ENCODE measurements around the gene JMJD1C.
"Not testable (repeated sequence)": the region's sequence is repeated elsewhere in the genome, so short reads cannot be mapped to it uniquely, and the experiment has no call there.

The JMJD1C gene

DNA sequence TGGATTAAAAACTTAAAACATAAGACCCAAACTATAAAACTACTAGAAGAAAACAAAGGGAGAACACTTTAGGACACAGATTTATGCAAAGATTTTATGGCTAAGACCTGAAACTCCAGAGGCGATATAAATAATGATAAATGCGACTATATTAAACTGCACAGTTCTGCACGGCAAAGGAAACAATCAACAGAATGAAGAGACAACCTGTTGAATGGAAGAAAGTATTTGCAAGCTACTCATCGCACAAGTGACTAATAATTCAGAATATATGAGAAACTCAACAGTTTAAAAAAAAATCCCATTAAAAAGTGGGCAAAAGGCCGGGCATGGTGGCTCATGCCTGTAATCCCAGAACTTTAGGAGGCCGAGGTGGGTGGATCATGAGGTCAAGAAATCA is 73.6 kb downstream of the JMJD1C start:
- FAIRE-seq: no peak

GRCh38 chr10:63391812-63392211 is 74.0 kb downstream of the JMJD1C start:
- FAIRE-seq: no peak

- no peak for FAIRE-seq
Observed at GRCh38 chr10:63390521-63390920, 75.3 kb downstream of the JMJD1C start.

- no peak for FAIRE-seq
Observed at GRCh38 chr10:63388421-63389031, 77.3 kb downstream of the JMJD1C start.

GRCh38 chr10:63385254-63385653 is 80.5 kb downstream of the JMJD1C start:
- FAIRE-seq: no peak

DNA sequence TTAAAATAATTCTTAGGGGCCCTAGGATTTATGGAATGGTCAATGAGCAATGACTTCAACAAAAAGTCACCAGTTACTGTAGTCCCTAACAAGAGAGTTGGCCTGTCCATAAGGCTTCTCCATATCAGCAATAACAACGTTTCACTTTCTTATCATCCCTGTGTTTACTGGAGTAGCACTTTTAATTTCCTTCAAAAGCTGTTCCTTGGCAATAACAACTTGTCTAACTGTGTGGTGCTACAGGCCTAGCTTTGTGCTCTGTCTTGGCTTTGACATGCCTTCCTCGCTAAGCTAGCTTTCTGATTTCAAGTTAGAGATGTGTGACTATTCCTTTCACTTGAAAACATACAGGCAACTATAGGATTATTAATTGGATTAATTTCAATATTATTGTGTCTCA is 81.1 kb downstream of the JMJD1C start:
- FAIRE-seq: no peak

DNA sequence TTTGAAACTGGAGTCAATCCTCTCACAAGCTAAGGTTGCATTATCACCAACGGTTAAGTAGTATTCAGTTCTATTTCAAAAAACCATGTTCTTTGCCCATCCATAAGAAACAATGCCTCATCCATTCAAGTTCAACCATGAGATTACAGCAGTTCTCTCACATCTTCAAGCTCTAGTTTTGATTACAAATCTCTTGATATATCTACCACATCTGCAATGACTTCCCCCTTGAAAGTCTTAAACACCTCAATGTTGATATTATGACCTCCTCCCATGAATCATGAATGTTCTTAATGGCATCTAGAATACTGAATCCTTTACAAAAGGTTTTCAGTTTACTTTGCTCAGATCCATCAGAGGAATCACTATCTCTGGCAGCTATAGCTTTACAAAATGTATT is 81.8 kb downstream of the JMJD1C start:
- no peak for FAIRE-seq

GRCh38 chr10:63383141-63383540 is 82.6 kb downstream of the JMJD1C start:
- no peak for FAIRE-seq

- no peak for FAIRE-seq
Observed at GRCh38 chr10:63382066-63382465, 83.7 kb downstream of the JMJD1C start.

DNA sequence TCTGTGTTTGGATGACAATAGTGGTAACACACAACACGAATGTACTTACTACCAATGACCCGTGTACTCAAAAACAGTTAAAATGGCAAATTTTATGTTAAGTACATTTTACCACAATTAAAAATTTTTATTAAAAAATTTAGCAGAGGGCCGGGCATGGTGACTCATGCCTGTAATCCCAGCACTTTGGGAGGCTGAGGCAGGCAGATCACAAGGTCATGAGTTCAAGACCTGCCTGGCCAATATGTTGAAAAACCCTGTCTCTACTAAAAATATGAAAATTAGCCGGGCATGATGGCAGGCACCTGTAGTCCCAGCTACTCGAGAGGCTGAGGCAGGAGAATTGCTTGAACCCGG is 88.5 kb downstream of the JMJD1C start:
- FAIRE-seq: not testable (repeated sequence)

DNA sequence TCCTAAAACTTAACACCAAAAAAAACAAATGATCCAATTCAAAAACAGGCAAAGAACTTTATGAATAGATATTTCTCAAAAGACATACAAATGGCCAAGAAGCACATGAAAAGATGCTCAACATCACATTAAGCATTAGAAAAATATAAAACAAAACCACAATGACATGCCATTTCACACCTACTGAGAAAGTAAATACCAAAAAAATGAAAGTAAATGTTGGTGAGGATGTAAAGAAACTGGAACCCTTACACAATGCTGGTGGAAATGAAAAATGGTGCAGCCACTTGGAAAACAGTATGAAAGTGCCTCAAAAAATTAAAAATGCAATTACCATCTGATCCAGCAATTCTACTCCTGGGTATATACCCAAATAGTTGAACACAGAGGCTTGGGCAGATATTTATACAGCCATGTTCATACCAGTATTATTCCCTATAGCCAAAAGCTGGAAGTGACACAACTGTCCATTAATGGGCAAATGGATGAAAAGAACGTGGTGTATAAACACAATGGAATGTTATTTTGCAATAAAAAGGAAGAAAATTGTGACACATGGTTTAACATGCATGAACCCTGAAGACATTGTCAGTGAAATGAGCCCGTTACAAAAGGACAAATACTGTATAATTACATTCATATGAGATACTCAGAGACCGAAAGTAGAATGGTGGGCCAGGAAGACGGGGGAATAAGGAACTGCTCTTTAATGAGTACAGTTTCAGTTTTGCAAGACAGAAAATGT is 89.0 kb downstream of the JMJD1C start:
- no peak for FAIRE-seq

DNA sequence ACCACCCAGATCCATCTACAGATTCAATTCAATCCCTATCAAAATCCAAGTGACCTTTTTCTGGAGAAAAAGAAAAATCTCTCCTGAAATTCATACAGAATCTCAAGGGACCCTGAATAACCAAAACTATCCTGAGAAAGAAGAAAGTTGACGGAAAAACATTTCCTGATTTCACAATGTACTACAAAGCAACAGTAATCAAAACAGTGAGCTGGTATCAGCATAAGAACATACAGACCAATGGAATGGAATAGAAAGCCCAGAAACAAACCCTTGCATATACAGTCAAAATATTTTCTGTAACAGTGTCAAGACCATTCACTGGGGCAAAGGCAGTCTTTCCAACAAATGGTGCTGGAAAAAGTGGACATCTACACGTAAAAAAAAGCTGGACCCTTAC is 89.9 kb downstream of the JMJD1C start:
- no peak for FAIRE-seq

DNA sequence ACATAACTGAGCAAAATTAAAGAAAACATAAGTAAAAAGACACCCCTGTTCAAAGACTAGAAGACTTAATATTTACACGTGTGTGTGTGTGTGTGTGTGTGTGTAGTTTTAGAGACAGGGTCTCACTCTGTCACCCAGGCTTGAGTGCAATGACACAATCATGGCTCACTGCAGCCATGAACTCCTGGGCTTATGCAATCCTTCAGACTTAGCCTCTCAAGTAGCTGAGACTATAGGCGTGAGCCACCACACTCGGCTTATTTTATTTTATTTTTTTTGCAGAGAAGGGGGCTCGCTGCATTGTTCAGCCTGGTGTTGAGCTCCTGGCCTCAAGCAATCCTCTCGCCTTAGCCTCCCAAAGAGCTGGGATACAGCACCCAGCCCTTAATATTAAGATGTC is 90.3 kb downstream of the JMJD1C start:
- FAIRE-seq: no peak

GRCh38 chr10:63374991-63375390 is 90.8 kb downstream of the JMJD1C start:
- FAIRE-seq: no peak

- no peak for FAIRE-seq
Observed at GRCh38 chr10:63373176-63373575, 92.6 kb downstream of the JMJD1C start.

DNA sequence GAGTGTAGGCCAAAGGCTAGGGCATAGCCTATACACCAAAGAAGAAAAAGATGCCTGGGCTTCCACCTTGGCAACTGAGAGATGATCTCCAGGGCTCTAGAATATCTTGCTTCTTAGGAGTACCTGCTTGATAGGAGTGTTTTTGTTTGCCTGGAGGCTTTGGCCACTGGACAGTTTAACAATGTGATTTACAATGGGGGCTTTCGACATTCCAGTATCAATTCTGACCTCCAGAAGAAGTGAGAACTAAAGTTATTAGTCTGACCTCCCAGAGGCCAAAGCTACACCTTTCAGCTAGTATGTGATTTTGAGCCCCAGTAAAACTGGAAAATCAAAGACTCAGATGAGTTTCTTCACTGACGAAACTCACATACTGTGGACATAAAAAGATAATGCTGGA is 96.1 kb downstream of the JMJD1C start:
- FAIRE-seq: no peak

DNA sequence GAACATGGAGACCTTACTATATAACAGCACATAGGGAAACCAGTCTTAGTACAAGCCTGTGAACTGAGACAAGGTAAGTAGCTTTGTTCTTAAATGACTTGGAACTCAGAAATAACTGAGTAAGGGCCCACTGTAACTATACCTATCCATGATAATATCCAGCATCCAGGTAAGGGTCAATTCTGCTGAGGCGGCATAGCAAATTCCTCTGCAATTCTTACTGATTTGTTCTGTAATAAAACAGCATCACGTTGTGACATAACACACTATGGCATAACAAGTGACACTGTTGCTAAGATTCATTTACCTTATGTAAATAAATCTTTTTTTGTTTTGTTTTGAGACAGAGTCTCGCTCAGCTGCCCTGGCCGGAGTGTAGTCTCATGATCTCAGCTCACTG is 97.4 kb downstream of the JMJD1C start:
- no peak for FAIRE-seq

GRCh38 chr10:63366933-63367332 is 98.8 kb downstream of the JMJD1C start:
- FAIRE-seq: no peak

DNA sequence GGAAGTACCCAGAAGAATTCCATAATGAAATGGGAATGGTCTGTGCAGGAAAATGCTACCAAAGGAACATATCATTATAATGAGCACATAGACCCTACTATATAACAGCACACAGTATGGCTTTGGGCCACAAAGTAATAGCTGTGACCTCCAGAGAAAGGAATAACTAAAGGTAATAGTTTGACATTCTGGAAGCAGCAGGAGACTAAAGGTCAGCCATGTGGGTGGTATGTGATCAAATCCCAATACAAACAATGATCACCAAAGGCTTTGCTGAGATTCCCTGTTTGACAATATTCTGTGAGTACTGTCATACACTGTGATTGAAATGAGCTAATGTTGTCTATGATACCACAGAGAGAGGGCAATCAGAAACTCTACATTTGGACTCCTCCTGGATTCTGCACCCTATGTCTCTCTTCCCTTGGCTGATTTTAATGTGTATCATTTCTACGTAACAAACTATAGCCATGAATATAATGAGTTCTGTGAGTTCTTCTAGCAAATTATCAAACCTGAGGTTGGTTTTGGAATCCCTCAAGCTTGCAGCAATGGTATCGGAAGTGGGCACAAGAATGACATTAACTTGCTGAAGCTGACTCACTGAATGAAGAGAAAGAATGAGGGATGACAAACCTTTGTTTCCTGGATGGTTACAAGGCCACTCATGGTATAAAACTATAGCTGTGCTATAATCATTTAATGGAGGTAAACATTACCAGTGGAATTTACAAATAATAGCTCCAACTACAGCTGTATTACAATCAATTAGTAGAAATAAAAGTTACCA is 99.6 kb downstream of the JMJD1C start:
- FAIRE-seq: no peak

- FAIRE-seq: no peak
Observed at GRCh38 chr10:63364918-63365317, 100.9 kb downstream of the JMJD1C start.

DNA sequence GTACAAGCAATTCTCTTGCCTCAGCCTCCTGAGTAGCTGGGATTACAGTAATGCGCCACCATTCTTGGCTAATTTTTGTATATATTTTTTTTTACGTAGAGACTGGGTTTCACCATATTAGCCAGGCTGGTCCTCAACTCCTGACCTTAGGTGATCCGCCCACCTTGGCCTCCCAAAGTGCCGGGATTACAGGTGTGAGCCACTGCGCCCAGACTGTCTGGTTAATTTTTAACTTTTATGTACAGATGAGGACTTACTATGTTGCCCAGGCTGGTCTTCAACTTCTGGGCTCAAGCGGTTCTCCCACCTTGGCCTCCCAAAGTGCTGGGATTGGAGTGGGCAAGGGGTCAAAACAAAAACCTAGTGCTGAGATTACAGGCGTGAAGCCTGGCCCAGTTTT is 101.8 kb downstream of the JMJD1C start:
- no peak for FAIRE-seq

DNA sequence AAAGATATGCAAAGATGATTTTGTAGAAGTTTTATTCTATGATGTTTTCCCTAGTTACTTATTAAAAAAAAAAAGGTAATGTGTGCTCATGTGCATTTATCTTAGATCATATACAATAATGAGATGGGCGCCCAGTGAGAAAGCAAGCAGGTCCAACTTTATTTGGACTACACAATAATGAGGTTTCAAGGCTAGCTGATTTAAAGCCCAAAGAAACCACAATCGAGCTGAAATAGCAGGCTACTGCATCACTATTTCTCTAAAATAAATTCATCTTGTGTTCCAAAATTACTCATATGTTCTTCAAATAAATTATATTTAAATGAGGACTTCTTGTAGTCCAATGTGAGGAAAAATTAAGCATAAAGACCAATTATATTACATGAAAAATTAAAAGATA is 110.1 kb downstream of the JMJD1C start:
- no peak for FAIRE-seq

GRCh38 chr10:63352976-63353375 is 112.8 kb downstream of the JMJD1C start:
- no peak for FAIRE-seq

- FAIRE-seq: no peak
Observed at GRCh38 chr10:63348245-63348850, 117.4 kb downstream of the JMJD1C start.
